Endothelial cell of umbilical vein (primary cell): ENCODE data around the gene AKAP5. TPM values are rescaled to one million over a fixed set of nuclear protein-coding genes. Genes with fewer than 3 reads are reported as not detected.

Experiments
- BruUV-seq: library from RNA; stranded (reverse); fragments of 400-500 nt; replicated peaks from 2 replicates; lab custom pipeline; 2021; lab: Mats Ljungman, UMichigan
- CTCF ChIA-PET: fragments of 300-600, 350-600 bp; sonication (Branson Sonifier 250); formaldehyde crosslinking; loops from one replicate; lab custom pipeline; 2021; ENCODE audit warnings: antibody characterized with exemption, inconsistent platforms; lab: Charles Lee
- POLR2A ChIA-PET: fragments of 300-600, 350-600 bp; sonication (Branson Sonifier 250); formaldehyde crosslinking; loops from one replicate; lab custom pipeline; 2021; ENCODE audit warnings: antibody characterized with exemption, inconsistent platforms; lab: Charles Lee
- DNase-seq: peaks from one replicate; pipeline ENCODE4 v3.0.0-alpha.2; 2011; ENCODE audit warnings: low read depth, low spot score
- FAIRE-seq: peaks from 2 replicates; lab custom pipeline; 2011; peaks lifted over from hg19 to GRCh38; lab: Jason Lieb, UNC
- H2AFZ ChIP-seq: 2 replicates; pipeline ENCODE4 v1.6.0; 2012; ENCODE audit warnings: low read depth, low read length, control low read depth, inconsistent platforms
- H3K27ac ChIP-seq: 2 replicates; pipeline ENCODE4 v1.5.1; 2011; ENCODE audit warnings: low read depth, mild to moderate bottlenecking, control low read depth, low read length, moderate library complexity; ENCODE audit not compliant: insufficient read depth
- H3K27me3 ChIP-seq, 2 experiments: 2 replicates each; pipeline versions ENCODE4 v1.6.0 to v1.6.1; 2011; ENCODE audit warnings: low read length in 2 of 2, mixed read lengths in 1 of 2; ENCODE audit not compliant: control insufficient read depth in 2 of 2, insufficient read depth in 2 of 2
- H3K36me3 ChIP-seq, 2 experiments: 2 replicates in 1 of 2; 3 replicates in 1 of 2; pipeline ENCODE4 v1.5.1; 2011; ENCODE audit warnings: low read length in 2 of 2, mild to moderate bottlenecking in 1 of 2, moderate library complexity in 1 of 2; ENCODE audit not compliant: control insufficient read depth in 2 of 2, insufficient read depth in 2 of 2; ENCODE audit errors: extremely low read depth in 1 of 2
- H3K4me1 ChIP-seq: 3 replicates; pipeline ENCODE4 v1.5.1; 2011; ENCODE audit warnings: mild to moderate bottlenecking, low read length; ENCODE audit not compliant: control insufficient read depth, insufficient read depth; ENCODE audit errors: extremely low read depth
- H3K4me2 ChIP-seq: 2 replicates; pipeline ENCODE4 v1.6.1; 2011; ENCODE audit warnings: low read length, control low read depth, mixed read lengths; ENCODE audit not compliant: insufficient read depth
- H3K4me3 ChIP-seq, 3 experiments: fragments of 200-600 bp in 1 of 3; sonication (generic), shearing (Covaris generic) in 1 of 3; replicated peaks in 1 of 3; 2 replicates each; pipeline ENCODE4 v1.5.1; 2011 to 2016; ENCODE audit warnings: control low read depth in 3 of 3, low read length in 3 of 3, mild to moderate bottlenecking in 2 of 3, inconsistent platforms in 1 of 3, low read depth in 1 of 3, moderate library complexity in 1 of 3; ENCODE audit not compliant: insufficient read depth in 1 of 3
- H3K79me2 ChIP-seq: 2 replicates; pipeline ENCODE4 v1.6.0; 2012; ENCODE audit warnings: low read length, inconsistent platforms; ENCODE audit not compliant: control insufficient read depth, insufficient read depth
- H3K9ac ChIP-seq: replicated peaks from 2 replicates; pipeline ENCODE3; 2011; ENCODE audit warnings: low read length, control low read depth; ENCODE audit not compliant: insufficient read depth; ENCODE audit errors: extremely low read depth
- H3K9me1 ChIP-seq: replicated peaks from 3 replicates; pipeline ENCODE4 v1.6.0; 2011; ENCODE audit warnings: mild to moderate bottlenecking, low read length; ENCODE audit not compliant: control insufficient read depth, insufficient read depth; ENCODE audit errors: extremely low read depth
- H3K9me3 ChIP-seq: replicated peaks from 2 replicates; pipeline ENCODE4 v1.5.1; 2012; ENCODE audit warnings: low read length, inconsistent platforms; ENCODE audit not compliant: control insufficient read depth, insufficient read depth
- H4K20me1 ChIP-seq: replicated peaks from 2 replicates; pipeline ENCODE3; 2011; ENCODE audit warnings: mild to moderate bottlenecking, low read length; ENCODE audit not compliant: control insufficient read depth, insufficient read depth; ENCODE audit errors: extremely low read depth
- CTCF ChIP-seq, 2 donors: IDR thresholded peaks; 1 replicate in 1 of 2; 2 replicates in 1 of 2; pipeline ENCODE4 v1.5.1; 2011; ENCODE audit warnings: low read length in 2 of 2, mild to moderate bottlenecking in 2 of 2, moderate library complexity in 2 of 2, control low read depth in 1 of 2, inconsistent platforms in 1 of 2, low read depth in 1 of 2; ENCODE audit not compliant: insufficient read depth in 1 of 2; ENCODE audit errors: extremely low read depth in 1 of 2
- EZH2 ChIP-seq: IDR thresholded peaks from 2 replicates; pipeline ENCODE4 v1.6.1; 2012; ENCODE audit warnings: borderline replicate concordance, low read depth, mild to moderate bottlenecking, moderate library complexity, low read length, inconsistent platforms; ENCODE audit not compliant: severe bottlenecking
- FOS ChIP-seq: IDR thresholded peaks from 2 replicates; pipeline ENCODE4 v1.6.1; 2011; ENCODE audit warnings: mild to moderate bottlenecking, low read length, moderate library complexity, borderline replicate concordance; ENCODE audit not compliant: insufficient read depth
- GATA2 ChIP-seq: IDR thresholded peaks from 2 replicates; pipeline ENCODE4 v1.7.0; 2011; ENCODE audit warnings: low read depth, mild to moderate bottlenecking, moderate library complexity, mixed read lengths, low read length; ENCODE audit not compliant: insufficient read length, insufficient read depth
- JUN ChIP-seq: IDR thresholded peaks from 2 replicates; pipeline ENCODE4 v1.6.1; 2011; ENCODE audit warnings: borderline replicate concordance, low read depth; ENCODE audit not compliant: insufficient read length, insufficient read depth
- MYC ChIP-seq: IDR thresholded peaks from one replicate; pipeline ENCODE4 v1.6.1; 2011; ENCODE audit warnings: mild to moderate bottlenecking, low read depth, low read length
- POLR2A ChIP-seq: IDR thresholded peaks from 2 replicates; pipeline ENCODE4 v1.6.1; 2012; ENCODE audit warnings: low read depth, mild to moderate bottlenecking, control low read depth, low read length
- POLR2AphosphoS5 ChIP-seq: IDR thresholded peaks from 2 replicates; pipeline ENCODE4 v1.6.1; 2012; ENCODE audit warnings: low read depth, mild to moderate bottlenecking, control low read depth, low read length, moderate library complexity; ENCODE audit not compliant: insufficient read depth
- dilution Hi-C: fragments of 300-500 bp; cut with MboI; formaldehyde crosslinking; loops from one replicate; pipeline ENCODE4 v1.15.0; 2019; ENCODE audit warnings: low sequenced_read_pairs; ENCODE audit not compliant: extremely low pct_ligation_motif_present
- intact Hi-C: fragments of 100-400 bp; cut with micrococcal nuclease; formaldehyde crosslinking; loops from one replicate; pipeline ENCODE4 v1.10.0; 2022
- polyA plus RNA-seq, 4 experiments: library from polyadenylated mRNA; depleted of rRNA in 3 of 4; stranded (reverse) in 3 of 4; unstranded in 1 of 4; fragments of >200 nt; gene quantifications; 2 replicates each; pipeline versions ENCODE4 v1.2.1 to v1.2.3, GENCODE V29; 2011 to 2012; ENCODE audit warnings: missing spikeins in 1 of 4
- total RNA-seq: library from RNA; stranded (reverse); gene quantifications from 2 replicates; pipeline ENCODE4 v1.2.3, GENCODE V29; 2021
- TF ChIP-seq, protein P1 (sequence below): IDR thresholded peaks from 2 replicates; pipeline ENCODE4 v1.6.1; 2011; ENCODE audit not compliant: insufficient read depth, insufficient read length

The AKAP5 gene
- total and polyA plus RNA-seq, 2 donors (not counting 3 experiments of a cell fraction or from before 2014, with no cell fraction given), result 0.10 to 0.75 TPM

GRCh38 chr14:64476438-64476837, 11.1 kb downstream of the AKAP5 start:
- Histone ChIP-seq H3K36me3 (no peaks in the 10 kb centered on the region), H2AFZ (no peak overlapping the region), H3K4me3 (no peak overlapping the region), H3K9me1 (no peaks in the 10 kb centered on the region), H3K79me2 (no peaks in the 10 kb centered on the region), H4K20me1 (no peaks in the 10 kb centered on the region), H3K9me3 (no peaks in the 10 kb centered on the region), H3K4me1 (no peaks in the 10 kb centered on the region), H3K27ac (no peak overlapping the region), H3K4me2 (no peak overlapping the region), H3K9ac (no peak overlapping the region), H3K27me3 (no peaks in the 10 kb centered on the region)
- DNase-seq (no peak), FAIRE-seq (no peak)
- BruUV-seq, result no TSS peak
- TF ChIP-seq CTCF (IDR thresholded peaks at IDR 0.05; ENCODE audit: extremely low read depth in 1 of 2, insufficient read depth in 1 of 2, low read depth in 1 of 2, low read length in 2 of 2) (no peak), EZH2 (no peak), JUN (no peak), GATA2 (no peak), MYC (no peak), POLR2AphosphoS5 (no peak), FOS (no peak), POLR2A (no peak)
- TF ChIP-seq, protein P1, sequence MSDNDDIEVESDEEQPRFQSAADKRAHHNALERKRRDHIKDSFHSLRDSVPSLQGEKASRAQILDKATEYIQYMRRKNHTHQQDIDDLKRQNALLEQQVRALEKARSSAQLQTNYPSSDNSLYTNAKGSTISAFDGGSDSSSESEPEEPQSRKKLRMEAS, result no peak
- intact Hi-C loops, result loop anchor here (5.0 kb wide), 1 partner anchor 679 kb away; no protein-coding TSS in a partner anchor
- dilution Hi-C loops, result no loop called here
- ChIA-PET CTCF (interaction anchor here (1.2 to 7.7 kb wide), 4 partner anchors 10 to 132 kb away, joined by 4 to 123 read pairs (median 6); partner anchors contain the start of gene MTHFD1), POLR2A (no interaction called here)
